Liver (tissue), 9 donors: ENCODE data around the gene MAPK4. TPM values are rescaled to one million over a fixed set of nuclear protein-coding genes. Genes with fewer than 3 reads are reported as not detected.

Experiments
- DNase-seq: peaks from one replicate; pipeline ENCODE4 v3.0.0-alpha.2; 2017; ENCODE audit warnings: low spot score
- H3K27ac ChIP-seq, 2 donors: one replicate each; pipeline ENCODE4 v1.7.0; 2013; ENCODE audit warnings: inconsistent platforms in 2 of 2, low read length in 2 of 2, control low read depth in 1 of 2, low read depth in 1 of 2, mild to moderate bottlenecking in 1 of 2
- H3K27me3 ChIP-seq, 4 donors: one replicate each; pipeline versions ENCODE4 v1.6.1 to v1.7.0; 2013; ENCODE audit warnings: low read length in 3 of 4, inconsistent platforms in 1 of 4, mild to moderate bottlenecking in 1 of 4, moderate library complexity in 1 of 4; ENCODE audit not compliant: control insufficient read depth in 4 of 4, insufficient read depth in 4 of 4
- H3K36me3 ChIP-seq, 4 donors: one replicate each; pipeline versions ENCODE4 v1.6.1 to v1.7.0; 2013; ENCODE audit warnings: low read length in 3 of 4, mild to moderate bottlenecking in 3 of 4, low read depth in 1 of 4, moderate library complexity in 1 of 4; ENCODE audit not compliant: control insufficient read depth in 4 of 4, insufficient read depth in 3 of 4
- H3K4me1 ChIP-seq, 4 donors: one replicate each; pipeline versions ENCODE4 v1.6.1 to v1.7.0; 2013; ENCODE audit warnings: low read length in 3 of 4, mild to moderate bottlenecking in 3 of 4, moderate library complexity in 1 of 4; ENCODE audit not compliant: control insufficient read depth in 4 of 4, insufficient read depth in 4 of 4
- H3K4me3 ChIP-seq, 3 donors: one replicate each; pipeline versions ENCODE4 v1.6.1 to v1.7.0; 2013; ENCODE audit warnings: low read length in 3 of 3, control low read depth in 1 of 3, low read depth in 1 of 3, mild to moderate bottlenecking in 1 of 3
- H3K9ac ChIP-seq, 2 donors: one replicate each; pipeline ENCODE4 v1.7.0; 2013; ENCODE audit warnings: low read length in 2 of 2, mild to moderate bottlenecking in 2 of 2, moderate library complexity in 2 of 2, control low read depth in 1 of 2, low read depth in 1 of 2
- H3K9me3 ChIP-seq, 4 donors: one replicate each; pipeline versions ENCODE4 v1.6.1 to v1.7.0; 2013; ENCODE audit warnings: low read length in 3 of 4; ENCODE audit not compliant: control insufficient read depth in 4 of 4
- EGR1 ChIP-seq, 2 donors: IDR thresholded peaks; 2 replicates each; pipeline ENCODE4 v1.6.1; 2016 to 2018; ENCODE audit warnings: antibody characterized with exemption in 2 of 2, low read depth in 2 of 2
- FOXA1 ChIP-seq: IDR thresholded peaks from 2 replicates; pipeline ENCODE4 v1.6.1; 2016; ENCODE audit warnings: antibody characterized with exemption
- FOXA2 ChIP-seq: IDR thresholded peaks from 2 replicates; pipeline ENCODE4 v1.6.1; 2016; ENCODE audit warnings: antibody characterized with exemption
- GABPA ChIP-seq, 2 donors: IDR thresholded peaks in 1 of 2; conservative IDR thresholded peaks in 1 of 2; 2 replicates each; pipeline ENCODE4 v1.6.1; 2016; ENCODE audit warnings: antibody characterized with exemption in 2 of 2, mild to moderate bottlenecking in 1 of 2, moderate library complexity in 1 of 2
- HNF4A ChIP-seq, 2 donors: conservative IDR thresholded peaks; 2 replicates each; pipeline ENCODE4 v1.6.1; 2016; ENCODE audit warnings: antibody characterized with exemption in 2 of 2, mild to moderate bottlenecking in 2 of 2
- HNF4G ChIP-seq: IDR thresholded peaks from 2 replicates; pipeline ENCODE4 v1.6.1; 2016; ENCODE audit warnings: antibody characterized with exemption
- JUND ChIP-seq, 2 donors: IDR thresholded peaks; 2 replicates each; pipeline ENCODE4 v1.6.1; 2016; ENCODE audit warnings: antibody characterized with exemption in 2 of 2
- NR2F2 ChIP-seq: IDR thresholded peaks from 2 replicates; pipeline ENCODE4 v1.6.1; 2016; ENCODE audit warnings: antibody characterized with exemption
- RAD21 ChIP-seq, 2 donors: IDR thresholded peaks; 2 replicates each; pipeline ENCODE4 v1.6.1; 2016; ENCODE audit warnings: antibody characterized with exemption in 2 of 2, mild to moderate bottlenecking in 2 of 2
- RXRA ChIP-seq, 2 donors: IDR thresholded peaks; 2 replicates each; pipeline ENCODE4 v1.6.1; 2017 to 2018; ENCODE audit warnings: antibody characterized with exemption in 2 of 2, mild to moderate bottlenecking in 1 of 2
- SP1 ChIP-seq: IDR thresholded peaks from 2 replicates; pipeline ENCODE4 v1.6.1; 2018; ENCODE audit warnings: antibody characterized with exemption, mild to moderate bottlenecking
- TAF1 ChIP-seq: conservative IDR thresholded peaks from 2 replicates; pipeline ENCODE4 v1.6.1; 2016; ENCODE audit warnings: antibody characterized with exemption, mild to moderate bottlenecking
- YY1 ChIP-seq: IDR thresholded peaks from 2 replicates; pipeline ENCODE4 v1.6.1; 2016; ENCODE audit warnings: antibody characterized with exemption, mild to moderate bottlenecking
- WGBS: extraction: QIAGEN DNeasy Blood & Tissue Kit; methylation state at CpG from one replicate; pipeline ENCODE4 v1.1.7; 2013; 5-methylcytosine and 5-hydroxymethylcytosine counted together
- polyA plus RNA-seq, 2 donors: library from polyadenylated mRNA; stranded (reverse) in 1 of 2; unstranded in 1 of 2; fragments of 200-250 nt in 1 of 2; fragments of >200 nt in 1 of 2; fragmentation: Nextera tagmentation in 1 of 2; extraction: Ambion mirVana in 1 of 2; gene quantifications; one replicate each; pipeline versions ENCODE4 v1.2.1 to v1.2.3, GENCODE V29; 2013 to 2015
- total RNA-seq, 2 donors: library from RNA; depleted of rRNA; stranded (reverse); fragments of >200 nt; gene quantifications; one replicate each; pipeline ENCODE4 v1.2.3, GENCODE V29; 2014
- TF ChIP-seq, protein P1 (sequence below): fragments of 150-350 bp; IDR thresholded peaks from 2 replicates; pipeline ENCODE4 v1.5.1; 2017; ENCODE audit warnings: improper control_type of control experiment, low read depth, low read length; ENCODE audit not compliant: missing input control
- TF ChIP-seq, protein P2 (sequence below): IDR thresholded peaks from 2 replicates; pipeline ENCODE4 v1.6.1; 2016; ENCODE audit warnings: antibody characterized with exemption
- TF ChIP-seq, protein P3 (sequence below): IDR thresholded peaks from 2 replicates; pipeline ENCODE4 v1.6.1; 2016; ENCODE audit warnings: antibody characterized with exemption
- TF ChIP-seq, protein P4 (sequence below): IDR thresholded peaks from 2 replicates; pipeline ENCODE4 v1.6.1; 2016; ENCODE audit warnings: antibody characterized with exemption, mild to moderate bottlenecking
- TF ChIP-seq, protein P5 (sequence below): IDR thresholded peaks from 2 replicates; pipeline ENCODE4 v1.6.1; 2016; ENCODE audit warnings: antibody characterized with exemption
- donor health status: healthy.
- donor health status: healthy.
- donor health status: healthy.
- donor health status: healthy.
- donor health status: healthy.

The MAPK4 gene
- total and polyA plus RNA-seq, 4 donors: under 0.01 to 4.9 (median 1.5) TPM

DNA sequence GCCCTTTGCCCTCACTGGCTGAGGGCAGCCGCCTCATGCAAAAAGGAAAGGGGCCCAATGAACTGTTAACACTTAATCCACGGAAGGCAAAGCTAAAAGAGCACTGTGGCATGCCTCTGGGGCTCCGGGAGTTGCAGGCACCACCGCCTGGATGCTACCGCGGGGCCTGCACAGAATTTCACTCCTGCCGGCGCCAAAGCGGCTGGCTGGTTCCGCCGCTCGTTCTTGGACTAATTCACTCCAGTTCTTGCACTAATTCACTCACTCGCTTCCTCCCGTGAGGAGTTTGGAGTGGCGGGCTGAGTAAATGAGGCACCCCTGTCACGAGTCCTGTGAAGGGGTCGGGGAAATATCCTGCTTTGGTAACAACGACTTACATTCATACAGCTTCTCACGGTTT, 14.0 kb upstream of the MAPK4 start:
- TF ChIP-seq, protein P1, sequence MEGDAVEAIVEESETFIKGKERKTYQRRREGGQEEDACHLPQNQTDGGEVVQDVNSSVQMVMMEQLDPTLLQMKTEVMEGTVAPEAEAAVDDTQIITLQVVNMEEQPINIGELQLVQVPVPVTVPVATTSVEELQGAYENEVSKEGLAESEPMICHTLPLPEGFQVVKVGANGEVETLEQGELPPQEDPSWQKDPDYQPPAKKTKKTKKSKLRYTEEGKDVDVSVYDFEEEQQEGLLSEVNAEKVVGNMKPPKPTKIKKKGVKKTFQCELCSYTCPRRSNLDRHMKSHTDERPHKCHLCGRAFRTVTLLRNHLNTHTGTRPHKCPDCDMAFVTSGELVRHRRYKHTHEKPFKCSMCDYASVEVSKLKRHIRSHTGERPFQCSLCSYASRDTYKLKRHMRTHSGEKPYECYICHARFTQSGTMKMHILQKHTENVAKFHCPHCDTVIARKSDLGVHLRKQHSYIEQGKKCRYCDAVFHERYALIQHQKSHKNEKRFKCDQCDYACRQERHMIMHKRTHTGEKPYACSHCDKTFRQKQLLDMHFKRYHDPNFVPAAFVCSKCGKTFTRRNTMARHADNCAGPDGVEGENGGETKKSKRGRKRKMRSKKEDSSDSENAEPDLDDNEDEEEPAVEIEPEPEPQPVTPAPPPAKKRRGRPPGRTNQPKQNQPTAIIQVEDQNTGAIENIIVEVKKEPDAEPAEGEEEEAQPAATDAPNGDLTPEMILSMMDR: no peak
- TF ChIP-seq FOXA1: no peak
- TF ChIP-seq HNF4A (conservative IDR thresholded peaks at IDR 0.05): no peak
- TF ChIP-seq, protein P2, sequence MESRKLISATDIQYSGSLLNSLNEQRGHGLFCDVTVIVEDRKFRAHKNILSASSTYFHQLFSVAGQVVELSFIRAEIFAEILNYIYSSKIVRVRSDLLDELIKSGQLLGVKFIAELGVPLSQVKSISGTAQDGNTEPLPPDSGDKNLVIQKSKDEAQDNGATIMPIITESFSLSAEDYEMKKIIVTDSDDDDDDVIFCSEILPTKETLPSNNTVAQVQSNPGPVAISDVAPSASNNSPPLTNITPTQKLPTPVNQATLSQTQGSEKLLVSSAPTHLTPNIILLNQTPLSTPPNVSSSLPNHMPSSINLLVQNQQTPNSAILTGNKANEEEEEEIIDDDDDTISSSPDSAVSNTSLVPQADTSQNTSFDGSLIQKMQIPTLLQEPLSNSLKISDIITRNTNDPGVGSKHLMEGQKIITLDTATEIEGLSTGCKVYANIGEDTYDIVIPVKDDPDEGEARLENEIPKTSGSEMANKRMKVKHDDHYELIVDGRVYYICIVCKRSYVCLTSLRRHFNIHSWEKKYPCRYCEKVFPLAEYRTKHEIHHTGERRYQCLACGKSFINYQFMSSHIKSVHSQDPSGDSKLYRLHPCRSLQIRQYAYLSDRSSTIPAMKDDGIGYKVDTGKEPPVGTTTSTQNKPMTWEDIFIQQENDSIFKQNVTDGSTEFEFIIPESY: no peak
- no peak for TF ChIP-seq RXRA (IDR thresholded peaks at IDR 0.05)
- TF ChIP-seq GABPA (IDR thresholded peaks at IDR 0.05 in 1 of 2, conservative IDR thresholded peaks at IDR 0.05 in 1 of 2): no peak
- no peak for TF ChIP-seq TAF1
- TF ChIP-seq SP1: no peak
- no peak for TF ChIP-seq NR2F2
- no peak for TF ChIP-seq EGR1 (IDR thresholded peaks at IDR 0.05; ENCODE audit: low read depth in 2 of 2)
- TF ChIP-seq, protein P3, sequence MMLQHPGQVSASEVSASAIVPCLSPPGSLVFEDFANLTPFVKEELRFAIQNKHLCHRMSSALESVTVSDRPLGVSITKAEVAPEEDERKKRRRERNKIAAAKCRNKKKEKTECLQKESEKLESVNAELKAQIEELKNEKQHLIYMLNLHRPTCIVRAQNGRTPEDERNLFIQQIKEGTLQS: no peak
- no peak for TF ChIP-seq RAD21 (IDR thresholded peaks at IDR 0.05)
- no peak for TF ChIP-seq HNF4G
- no peak for TF ChIP-seq JUND (IDR thresholded peaks at IDR 0.05)
- TF ChIP-seq, protein P4, sequence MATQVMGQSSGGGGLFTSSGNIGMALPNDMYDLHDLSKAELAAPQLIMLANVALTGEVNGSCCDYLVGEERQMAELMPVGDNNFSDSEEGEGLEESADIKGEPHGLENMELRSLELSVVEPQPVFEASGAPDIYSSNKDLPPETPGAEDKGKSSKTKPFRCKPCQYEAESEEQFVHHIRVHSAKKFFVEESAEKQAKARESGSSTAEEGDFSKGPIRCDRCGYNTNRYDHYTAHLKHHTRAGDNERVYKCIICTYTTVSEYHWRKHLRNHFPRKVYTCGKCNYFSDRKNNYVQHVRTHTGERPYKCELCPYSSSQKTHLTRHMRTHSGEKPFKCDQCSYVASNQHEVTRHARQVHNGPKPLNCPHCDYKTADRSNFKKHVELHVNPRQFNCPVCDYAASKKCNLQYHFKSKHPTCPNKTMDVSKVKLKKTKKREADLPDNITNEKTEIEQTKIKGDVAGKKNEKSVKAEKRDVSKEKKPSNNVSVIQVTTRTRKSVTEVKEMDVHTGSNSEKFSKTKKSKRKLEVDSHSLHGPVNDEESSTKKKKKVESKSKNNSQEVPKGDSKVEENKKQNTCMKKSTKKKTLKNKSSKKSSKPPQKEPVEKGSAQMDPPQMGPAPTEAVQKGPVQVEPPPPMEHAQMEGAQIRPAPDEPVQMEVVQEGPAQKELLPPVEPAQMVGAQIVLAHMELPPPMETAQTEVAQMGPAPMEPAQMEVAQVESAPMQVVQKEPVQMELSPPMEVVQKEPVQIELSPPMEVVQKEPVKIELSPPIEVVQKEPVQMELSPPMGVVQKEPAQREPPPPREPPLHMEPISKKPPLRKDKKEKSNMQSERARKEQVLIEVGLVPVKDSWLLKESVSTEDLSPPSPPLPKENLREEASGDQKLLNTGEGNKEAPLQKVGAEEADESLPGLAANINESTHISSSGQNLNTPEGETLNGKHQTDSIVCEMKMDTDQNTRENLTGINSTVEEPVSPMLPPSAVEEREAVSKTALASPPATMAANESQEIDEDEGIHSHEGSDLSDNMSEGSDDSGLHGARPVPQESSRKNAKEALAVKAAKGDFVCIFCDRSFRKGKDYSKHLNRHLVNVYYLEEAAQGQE: no peak
- TF ChIP-seq, protein P5, sequence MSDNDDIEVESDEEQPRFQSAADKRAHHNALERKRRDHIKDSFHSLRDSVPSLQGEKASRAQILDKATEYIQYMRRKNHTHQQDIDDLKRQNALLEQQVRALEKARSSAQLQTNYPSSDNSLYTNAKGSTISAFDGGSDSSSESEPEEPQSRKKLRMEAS: no peak
- no peak for TF ChIP-seq YY1
- no peak for TF ChIP-seq FOXA2
- Histone ChIP-seq H3K27ac (no peak overlapping the region), H3K9me3 (peaks cover 0 to 3% (median 0%) of the 10 kb centered on the region in 4 donors), H3K4me1 (no peaks in the 10 kb centered on the region), H3K9ac (no peak overlapping the region), H3K27me3 (no peaks in the 10 kb centered on the region), H3K36me3 (no peaks in the 10 kb centered on the region), H3K4me3 (no peak overlapping the region)
- WGBS: 86% methylated on average over 19 of the region's 19 CpGs
- DNase-seq: no peak
